GM20000 (cell line): ENCODE data around the gene PAPOLG.

ENCODE experiments used
- DNase-seq: peaks from one replicate; pipeline ENCODE4 v3.0.0; 2012; ENCODE audit warnings: low spot score
- TF ChIP-seq, protein P1 (sequence below): IDR thresholded peaks from 2 replicates; pipeline ENCODE4 v1.5.1; 2012; ENCODE audit warnings: mild to moderate bottlenecking, control low read depth; ENCODE audit errors: extremely low read depth, missing control alignments

The PAPOLG gene

DNA sequence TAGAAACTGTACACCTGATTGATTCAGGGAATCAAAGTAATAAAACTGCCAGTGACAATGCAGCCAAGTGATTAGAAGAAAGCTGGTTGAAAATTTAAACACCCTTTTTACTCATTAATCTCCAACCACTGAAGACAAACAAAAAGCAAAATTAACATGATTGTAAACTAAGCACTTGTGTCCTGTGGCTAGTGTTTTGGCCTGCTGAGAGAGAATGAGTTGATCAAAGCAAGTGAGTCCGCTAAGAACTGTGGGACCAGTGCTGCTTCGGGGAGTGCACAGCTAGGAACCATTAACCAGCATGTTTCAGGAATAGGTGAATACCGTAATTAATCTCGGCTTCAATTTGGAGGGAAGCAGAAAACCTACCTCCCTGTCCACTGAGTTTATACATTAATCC, 13.6 kb upstream of the PAPOLG start:
- TF ChIP-seq, protein P1, sequence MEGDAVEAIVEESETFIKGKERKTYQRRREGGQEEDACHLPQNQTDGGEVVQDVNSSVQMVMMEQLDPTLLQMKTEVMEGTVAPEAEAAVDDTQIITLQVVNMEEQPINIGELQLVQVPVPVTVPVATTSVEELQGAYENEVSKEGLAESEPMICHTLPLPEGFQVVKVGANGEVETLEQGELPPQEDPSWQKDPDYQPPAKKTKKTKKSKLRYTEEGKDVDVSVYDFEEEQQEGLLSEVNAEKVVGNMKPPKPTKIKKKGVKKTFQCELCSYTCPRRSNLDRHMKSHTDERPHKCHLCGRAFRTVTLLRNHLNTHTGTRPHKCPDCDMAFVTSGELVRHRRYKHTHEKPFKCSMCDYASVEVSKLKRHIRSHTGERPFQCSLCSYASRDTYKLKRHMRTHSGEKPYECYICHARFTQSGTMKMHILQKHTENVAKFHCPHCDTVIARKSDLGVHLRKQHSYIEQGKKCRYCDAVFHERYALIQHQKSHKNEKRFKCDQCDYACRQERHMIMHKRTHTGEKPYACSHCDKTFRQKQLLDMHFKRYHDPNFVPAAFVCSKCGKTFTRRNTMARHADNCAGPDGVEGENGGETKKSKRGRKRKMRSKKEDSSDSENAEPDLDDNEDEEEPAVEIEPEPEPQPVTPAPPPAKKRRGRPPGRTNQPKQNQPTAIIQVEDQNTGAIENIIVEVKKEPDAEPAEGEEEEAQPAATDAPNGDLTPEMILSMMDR, result no peak
- DNase-seq, result no peak

DNA sequence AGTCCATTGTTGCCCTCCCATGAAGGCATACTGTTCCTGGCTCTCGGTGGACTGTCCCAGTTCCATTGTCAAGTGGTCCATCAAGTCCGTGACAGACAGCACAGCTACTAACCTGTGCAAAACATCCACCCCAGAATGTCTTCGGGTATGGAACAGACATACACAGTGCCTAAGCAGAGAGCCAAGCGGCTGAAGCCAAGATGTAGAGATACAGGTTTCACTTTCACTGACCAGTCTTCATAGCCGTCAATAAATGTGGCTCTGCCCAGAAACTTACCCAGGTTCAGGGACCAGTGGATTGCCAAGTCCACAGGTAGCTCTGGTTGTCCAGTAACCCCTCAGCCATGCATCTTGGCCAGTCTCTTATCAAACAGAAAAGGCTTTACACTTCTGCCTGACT, 10.7 kb upstream of the PAPOLG start:
- TF ChIP-seq, protein P1, result no peak
- DNase-seq, result no peak

DNA sequence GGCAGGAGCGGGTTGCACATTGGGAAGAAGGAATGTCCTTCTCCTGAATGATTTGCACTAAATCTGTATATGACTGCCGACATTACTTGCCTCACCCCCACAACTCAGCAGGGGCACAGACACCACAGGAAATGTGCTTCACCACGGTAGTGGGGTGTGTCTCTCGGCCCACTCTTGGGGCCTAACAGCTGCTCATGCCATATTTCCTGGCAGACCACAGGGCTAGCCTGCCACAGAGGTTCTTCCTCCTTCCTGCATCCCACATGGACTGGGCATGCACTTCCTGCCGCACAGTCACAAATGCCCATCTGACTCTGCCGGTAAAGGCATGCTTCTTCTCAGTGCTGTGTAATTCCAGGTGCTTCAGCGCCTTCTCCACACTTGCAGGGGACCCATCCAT, 10.3 kb upstream of the PAPOLG start:
- TF ChIP-seq, protein P1, result no peak

DNA sequence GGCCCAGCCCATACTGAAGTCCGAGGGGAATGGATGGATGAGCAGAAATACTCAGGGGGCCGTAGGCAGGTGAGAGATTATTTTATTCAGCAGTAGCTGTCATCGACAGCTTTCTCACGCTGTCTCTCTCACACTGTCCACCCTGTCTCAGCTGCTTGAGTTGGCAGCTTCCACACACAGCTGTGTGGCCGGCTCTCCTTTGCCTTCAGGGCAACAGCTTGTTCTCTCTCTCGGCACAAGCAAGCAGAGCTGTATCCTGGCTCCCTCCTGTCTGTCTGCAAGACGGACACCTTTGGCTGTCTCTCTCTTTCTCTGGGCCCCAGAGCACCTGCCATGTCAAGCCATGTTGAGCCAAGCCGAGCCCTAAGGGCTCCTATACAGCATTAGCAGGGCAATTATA, 9.8 kb upstream of the PAPOLG start:
- TF ChIP-seq, protein P1, result no peak
- DNase-seq, result no peak

More for the DNA sequence above, 10.3 kb upstream of the PAPOLG start:
- no peak for DNase-seq

DNA sequence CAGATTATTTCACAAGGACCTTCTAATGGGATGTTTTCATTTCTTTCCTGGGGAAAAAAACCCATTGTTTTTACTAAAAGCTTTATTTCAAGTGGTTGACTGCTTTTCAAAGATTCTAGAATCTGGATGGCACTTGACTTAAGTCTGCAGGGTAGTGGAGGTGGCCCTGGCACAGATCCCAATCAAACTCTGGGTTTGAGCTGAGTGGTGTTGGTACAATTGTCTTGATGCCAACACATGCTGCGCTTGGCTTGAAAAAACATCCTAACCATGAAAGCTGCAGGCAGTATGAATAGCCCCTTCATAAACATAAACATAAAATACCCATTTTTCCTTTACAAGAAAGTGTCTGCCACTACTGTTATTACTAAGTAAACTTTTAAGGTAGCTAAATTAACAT, 3.6 kb downstream of the PAPOLG start:
- TF ChIP-seq, protein P1, result no peak
- DNase-seq, result no peak

DNA sequence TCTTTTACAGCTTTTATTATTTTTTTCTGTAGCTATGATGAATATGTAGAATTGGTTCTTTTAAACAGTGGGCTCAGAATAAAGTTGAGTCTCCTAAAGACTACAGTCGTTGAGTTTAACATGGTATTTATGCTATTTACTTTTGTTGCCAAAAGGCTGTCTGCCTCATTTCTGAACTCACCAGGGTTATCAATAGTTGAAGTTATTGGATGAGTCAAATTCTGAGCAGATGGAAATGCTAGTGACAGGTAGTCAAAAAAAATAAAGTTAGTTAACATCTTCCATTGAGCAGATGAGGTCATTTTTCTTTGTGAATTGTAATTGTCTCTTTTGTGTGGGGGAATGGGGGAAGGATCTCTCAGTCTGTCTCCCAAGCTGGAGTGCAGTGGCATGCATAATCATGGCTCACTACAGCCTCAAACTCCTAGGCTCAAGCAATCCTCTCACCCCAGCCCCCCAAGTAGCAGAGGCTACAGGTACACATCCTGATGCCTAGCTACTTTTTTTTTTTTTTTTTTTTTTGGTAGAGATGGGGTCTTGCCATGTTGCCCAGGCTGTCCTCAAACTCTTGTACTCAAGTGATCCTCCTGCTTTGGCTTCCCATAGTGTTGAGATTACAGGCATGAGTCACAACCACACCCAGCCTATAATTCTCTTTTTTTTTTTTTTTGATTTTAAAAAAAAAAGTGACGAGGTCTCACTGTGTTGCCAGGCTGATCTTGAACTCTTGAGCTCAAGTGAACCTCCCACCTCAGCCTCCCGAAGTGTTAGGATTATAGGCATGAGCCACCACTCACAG, 8.9 kb downstream of the PAPOLG start:
- DNase-seq, result no peak
- TF ChIP-seq, protein P1, result no peak

DNA sequence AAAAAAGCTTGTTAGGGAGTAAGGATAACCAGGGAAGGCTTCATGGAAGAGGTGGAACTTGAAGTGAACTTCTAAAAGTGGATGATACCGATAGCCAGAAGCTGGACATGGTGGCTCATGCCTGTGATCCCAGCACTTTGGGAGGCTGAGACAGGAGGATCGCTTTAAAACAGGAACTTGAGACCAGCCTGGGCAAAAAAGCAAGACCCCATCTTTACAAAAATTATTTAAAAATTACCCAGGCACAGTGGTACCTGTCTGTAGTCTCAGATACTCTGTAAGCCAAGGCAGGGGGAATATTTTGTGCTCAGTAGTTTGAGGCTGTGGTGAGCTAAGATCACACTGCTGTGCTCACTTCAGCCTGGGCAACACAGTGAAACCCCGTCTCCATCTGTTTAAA, 10.2 kb downstream of the PAPOLG start:
- TF ChIP-seq, protein P1, result no peak
- DNase-seq, result no peak
